Endodermal cell (in vitro differentiated cells): ENCODE results near the gene ZNF780B. TPM values are rescaled to one million over a fixed set of nuclear protein-coding genes. Genes with fewer than 3 reads are reported as not detected.

ENCODE experiments used
- DNase-seq: peaks from one replicate; pipeline ENCODE4 v3.0.0-alpha.2; 2017
- H3K27ac ChIP-seq: 2 replicates; pipeline ENCODE4 v1.5.1; 2013; ENCODE audit warnings: mild to moderate bottlenecking, low read depth, low read length, moderate library complexity
- H3K27me3 ChIP-seq: 2 replicates; pipeline ENCODE4 v1.6.1; 2013; ENCODE audit warnings: mild to moderate bottlenecking, low read length, moderate library complexity; ENCODE audit not compliant: insufficient read depth, control insufficient read depth, poor library complexity, severe bottlenecking
- H3K36me3 ChIP-seq: 2 replicates; pipeline ENCODE4 v1.7.0; 2013; ENCODE audit warnings: mild to moderate bottlenecking, low read length, moderate library complexity; ENCODE audit not compliant: control insufficient read depth, insufficient read depth
- H3K4me1 ChIP-seq: one replicate; pipeline ENCODE4 v1.7.0; 2013; ENCODE audit warnings: low read length; ENCODE audit not compliant: control insufficient read depth, insufficient read depth
- H3K4me3 ChIP-seq: 2 replicates; pipeline ENCODE4 v1.5.1; 2013; ENCODE audit warnings: mild to moderate bottlenecking, low read length, moderate library complexity
- H3K9ac ChIP-seq: 2 replicates; pipeline ENCODE4 v1.6.1; 2013; ENCODE audit warnings: mild to moderate bottlenecking, low read length, moderate library complexity; ENCODE audit not compliant: poor library complexity, severe bottlenecking; ENCODE audit errors: extremely low read depth
- H3K9me3 ChIP-seq: 2 replicates; pipeline ENCODE4 v1.6.1; 2013; ENCODE audit warnings: mild to moderate bottlenecking, low read length, moderate library complexity; ENCODE audit not compliant: control insufficient read depth
- H3K27ac Mint-ChIP-seq: 2 replicates; pipeline ENCODE4 v1.8.0; 2020; ENCODE audit warnings: mixed read lengths
- H3K27me3 Mint-ChIP-seq: 2 replicates; pipeline ENCODE4 v1.8.0; 2021; ENCODE audit warnings: mild to moderate bottlenecking, mixed read lengths; ENCODE audit not compliant: insufficient read depth
- H3K36me3 Mint-ChIP-seq: 2 replicates; pipeline ENCODE4 v1.8.0; 2020; ENCODE audit warnings: low read depth, mixed read lengths
- H3K4me1 Mint-ChIP-seq: 2 replicates; pipeline ENCODE4 v1.8.0; 2020; ENCODE audit warnings: mixed read lengths
- H3K4me3 Mint-ChIP-seq: 2 replicates; pipeline ENCODE4 v1.8.0; 2020; ENCODE audit warnings: mild to moderate bottlenecking, moderate library complexity, mixed read lengths
- H3K9me3 Mint-ChIP-seq: 2 replicates; pipeline ENCODE4 v1.8.0; 2020; ENCODE audit warnings: mild to moderate bottlenecking, mixed read lengths
- CTCF ChIP-seq: fragments of 200-600 bp; sonication (generic); conservative IDR thresholded peaks from 2 replicates; pipeline ENCODE4 v1.5.0; 2021; ENCODE audit warnings: antibody characterized with exemption, mild to moderate bottlenecking
- WGBS, 2 experiments: methylation state at CpG; one replicate each; pipeline versions ENCODE4 v1.1.5 to v1.1.7; 2013; ENCODE audit warnings: missing lambda C conversion rate in 2 of 2, mixed read lengths in 1 of 2; ENCODE audit not compliant: insufficient coverage in 1 of 2, insufficient read length in 1 of 2; 5-methylcytosine and 5-hydroxymethylcytosine counted together
- total RNA-seq, 2 donors: library from RNA; stranded (reverse); fragmentation: NEBNext Ultra II Directional in 1 of 2; extraction: Animal tissue kit (Norgen Biotek cat#: 25700) in 1 of 2; gene quantifications; 2 replicates in 1 of 2; 3 replicates in 1 of 2; pipeline ENCODE4 v1.2.1, GENCODE V29; 2021

The ZNF780B gene
- total RNA-seq, 2 donors from 2014 or later, result 24.7 to 30.5 TPM

- Mint-ChIP-seq H3K4me1 (no peaks in the 10 kb centered on the region), H3K27me3 (no peaks in the 10 kb centered on the region), H3K4me3 (no peak overlapping the region), H3K9me3 (peaks cover 52% of the 10 kb centered on the region), H3K27ac (no peak overlapping the region), H3K36me3 (peaks cover 45% of the 10 kb centered on the region)
- H3K4me1 ChIP-seq, result no peaks in the 10 kb centered on the region
- H3K9me3 ChIP-seq, result peaks cover 44% of the 10 kb centered on the region
- DNase-seq, result no peak
- no peak overlapping the region for H3K27ac ChIP-seq
- peaks cover 17% of the 10 kb centered on the region for H3K36me3 ChIP-seq
- no peak overlapping the region for H3K9ac ChIP-seq
- H3K27me3 ChIP-seq, result no peaks in the 10 kb centered on the region
- TF ChIP-seq CTCF, result no peak
- no peak overlapping the region for H3K4me3 ChIP-seq
Measured at GRCh38 chr19:40009674-40010073, 46.4 kb downstream of the ZNF780B start.

DNA sequence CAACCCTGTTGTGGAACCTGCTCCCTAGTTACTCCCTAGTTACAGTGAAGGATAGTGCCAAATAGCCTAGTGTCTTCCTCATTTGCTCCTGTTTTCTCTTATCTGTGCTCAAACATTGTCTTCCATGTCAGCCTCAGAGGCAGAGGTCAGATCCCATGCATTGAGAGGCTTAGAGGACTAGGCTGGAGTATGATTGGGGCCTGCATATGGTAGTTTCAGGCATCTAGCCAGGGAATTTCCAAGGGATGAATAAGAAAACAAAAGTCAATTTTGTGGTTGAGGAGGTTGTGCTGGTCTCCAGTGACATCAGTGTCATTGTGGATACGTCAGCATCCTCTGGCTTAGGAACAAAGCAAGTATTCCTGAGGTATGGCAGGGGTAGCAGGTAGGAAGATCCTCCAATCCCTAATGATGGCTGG, 49.7 kb downstream of the ZNF780B start:
- DNase-seq, result no peak
- Histone ChIP-seq H3K27me3 (no peaks in the 10 kb centered on the region), H3K27ac (no peak overlapping the region), H3K9ac (no peak overlapping the region), H3K36me3 (peaks cover 5% of the 10 kb centered on the region), H3K9me3 (peaks cover 12% of the 10 kb centered on the region), H3K4me3 (no peak overlapping the region), H3K4me1 (no peaks in the 10 kb centered on the region)
- Mint-ChIP-seq H3K27ac (no peak overlapping the region), H3K27me3 (no peaks in the 10 kb centered on the region), H3K9me3 (peaks cover 18% of the 10 kb centered on the region), H3K36me3 (peaks cover 20% of the 10 kb centered on the region), H3K4me1 (no peaks in the 10 kb centered on the region), H3K4me3 (no peak overlapping the region)
- WGBS, 2 experiments, result 87 to 100% methylated on average over 1 of the region's 1 CpG
- TF ChIP-seq CTCF, result no peak

- H3K4me1 ChIP-seq, result no peaks in the 10 kb centered on the region
- H3K9ac ChIP-seq, result no peak overlapping the region
- Mint-ChIP-seq H3K36me3 (peaks cover 20% of the 10 kb centered on the region), H3K4me1 (no peaks in the 10 kb centered on the region), H3K4me3 (no peak overlapping the region), H3K27me3 (no peaks in the 10 kb centered on the region), H3K9me3 (peaks cover 16% of the 10 kb centered on the region), H3K27ac (no peak overlapping the region)
- no peak overlapping the region for H3K27ac ChIP-seq
- WGBS, 2 experiments, result 89 to 93% methylated on average over 3 to 4 of the region's 4 CpGs
- H3K4me3 ChIP-seq, result no peak overlapping the region
- no peaks in the 10 kb centered on the region for H3K27me3 ChIP-seq
- no peak for TF ChIP-seq CTCF
- no peak for DNase-seq
- peaks cover 14% of the 10 kb centered on the region for H3K9me3 ChIP-seq
- peaks cover 5% of the 10 kb centered on the region for H3K36me3 ChIP-seq
Measured at GRCh38 chr19:40005691-40006272, 50.2 kb downstream of the ZNF780B start.
